Suprapubic skin (tissue), 3 donors: Measurements from ENCODE around the gene CRYL1.

Experiments
- CTCF ChIP-seq, 2 donors: fragments of 200-600 bp in 1 of 2; fragments of 450-650 bp in 1 of 2; sonication (generic) in 1 of 2; IDR thresholded peaks; one replicate each; pipeline ENCODE4 v1.5.1; 2016 to 2019; ENCODE audit warnings: antibody characterized with exemption in 2 of 2, mild to moderate bottlenecking in 1 of 2, moderate library complexity in 1 of 2
- EP300 ChIP-seq: sonication (generic); formaldehyde crosslinking; IDR thresholded peaks from one replicate; pipeline ENCODE4 v1.6.1; 2017; ENCODE audit warnings: antibody characterized with exemption

GRCh38 chr13:20375871-20376270 is 149.8 kb downstream of the CRYL1 start:
- TF ChIP-seq CTCF (IDR thresholded peaks at IDR 0.05) = no peak
- TF ChIP-seq EP300 = no peak
